ENCODE measurements around the gene RHOF.

Gene RHOF

GRCh38 chr12:121804417-121805111 lies 11.1 kb upstream of the RHOF start:
- DNase-seq (ENCODE audit: low read depth in 2 of 2) = no peak

- no peak for DNase-seq (ENCODE audit: low read depth in 2 of 2)
Observed at GRCh38 chr12:121803861-121804416, 10.5 kb upstream of the RHOF start, which contains the start of gene SETD1B. Gene SETD1B, plus strand, starts transcription at chr12:121804009. Its CDS starts 729 bp downstream, at chr12:121804738.

- DNase-seq (ENCODE audit: low read depth in 2 of 2) = peak; percentile 78 to 80
Observed at GRCh38 chr12:121802843-121803698, 9.6 kb upstream of the RHOF start.

GRCh38 chr12:121802485-121802842 lies 9.0 kb upstream of the RHOF start:
- no peak for DNase-seq (ENCODE audit: low read depth in 2 of 2)

GRCh38 chr12:121801595-121802484 lies 8.4 kb upstream of the RHOF start:
- no peak for DNase-seq (ENCODE audit: low read depth in 2 of 2)

- DNase-seq (ENCODE audit: low read depth in 2 of 2) = peak in 1 of 2 donors; percentile 70
Observed at GRCh38 chr12:121800694-121801594, 7.5 kb upstream of the RHOF start.

- DNase-seq (ENCODE audit: low read depth in 2 of 2) = peak in 1 of 2 donors; percentile 79
Observed at GRCh38 chr12:121799842-121800693, 6.6 kb upstream of the RHOF start.

- DNase-seq (ENCODE audit: low read depth in 2 of 2) = no peak
Observed at GRCh38 chr12:121799156-121799841, 5.8 kb upstream of the RHOF start.

- no peak for DNase-seq (ENCODE audit: low read depth in 2 of 2)
Observed at GRCh38 chr12:121798787-121799155, 5.3 kb upstream of the RHOF start.

GRCh38 chr12:121797937-121798786 lies 4.7 kb upstream of the RHOF start:
- DNase-seq (ENCODE audit: low read depth in 2 of 2) = no peak

GRCh38 chr12:121796855-121797751 lies 3.6 kb upstream of the RHOF start:
- DNase-seq (ENCODE audit: low read depth in 2 of 2) = no peak

GRCh38 chr12:121795034-121795968 lies 1.8 kb upstream of the RHOF start:
- peak in 1 of 2 donors; percentile 75 for DNase-seq (ENCODE audit: low read depth in 2 of 2)

- DNase-seq (ENCODE audit: low read depth in 2 of 2) = no peak
Observed at GRCh38 chr12:121794534-121795033, 1.1 kb upstream of the RHOF start.

GRCh38 chr12:121793838-121794533 lies 498 bp upstream of the RHOF start:
- peak; percentile 86 to 91 for DNase-seq (ENCODE audit: low read depth in 2 of 2)
